ENCODE measurements around the gene HOXD8. TPM values are rescaled to one million over a fixed set of nuclear protein-coding genes. Genes with fewer than 3 reads are reported as not detected.

Gene HOXD8
- total RNA-seq, 1 experiment from 2014 or later = not detected

DNA sequence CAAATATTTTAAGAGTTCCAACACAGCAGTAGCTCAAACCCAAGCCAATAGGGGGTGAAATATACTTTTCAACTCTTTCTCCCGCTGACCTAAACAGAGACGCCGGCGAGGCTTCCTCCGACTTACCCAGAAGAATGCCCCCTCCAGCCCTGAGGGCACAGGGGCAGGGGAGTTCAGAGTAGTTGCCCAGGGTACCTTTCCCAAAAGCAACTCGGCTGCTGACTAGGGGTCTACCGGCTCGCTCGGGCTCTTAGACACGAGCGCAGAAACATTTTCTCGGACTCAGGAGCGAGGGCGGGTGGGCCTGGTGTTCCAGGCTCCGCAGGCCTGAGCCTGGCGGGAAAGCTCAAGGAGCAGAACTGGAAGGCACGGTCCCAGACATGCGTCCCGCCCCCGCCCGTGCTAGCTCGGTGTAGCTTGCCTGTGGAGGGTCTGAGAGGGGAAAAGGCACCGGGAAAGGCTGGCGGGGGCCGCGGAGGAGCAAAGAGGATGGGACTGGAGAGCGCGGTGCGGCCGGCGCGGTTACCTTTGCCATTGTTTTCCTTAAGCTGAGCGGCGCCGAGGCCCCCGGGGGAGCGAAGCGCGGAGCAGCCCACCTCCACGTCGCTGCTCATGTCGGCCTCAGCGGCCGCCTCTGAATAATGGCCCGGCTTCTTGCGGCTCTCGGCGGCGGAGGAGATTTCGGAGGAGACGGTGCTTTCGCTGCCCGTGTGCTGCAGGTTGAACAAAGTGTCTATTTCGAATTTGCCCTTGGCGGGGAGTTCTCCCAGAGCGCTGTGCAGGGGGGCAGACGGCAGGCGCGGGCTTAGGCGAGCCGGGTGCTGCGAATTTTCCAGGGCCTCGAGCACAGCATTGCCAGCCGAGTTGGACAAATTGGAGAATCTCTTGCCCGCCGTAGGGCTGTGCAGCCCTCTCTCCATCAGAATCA, 46.4 kb upstream of the HOXD8 start:
- H3K36me3 ChIP-seq (ENCODE audit: control insufficient read depth, insufficient read depth, low read length) = no peaks in the 10 kb centered on the region
- intact Hi-C loops (cut with micrococcal nuclease; ENCODE audit: unreplicated experiment) (loop anchor here (10.0 kb wide), 1 partner anchor 118 kb away; no protein-coding TSS in a partner anchor), in situ Hi-C loops (cut with HindIII; ENCODE audit: low pct_unique_long_range_greater_than_20kb, low sequenced_read_pairs) (no loop called here)
- peaks cover 6% of the 10 kb centered on the region for H3K4me1 ChIP-seq (ENCODE audit: control insufficient read depth, insufficient read depth, low read length)
- ATAC-seq = no peak
- DNase-seq (ENCODE audit: low read depth, low spot score) = no peak
- POLR2A ChIA-PET = no interaction called here
- H3K27me3 ChIP-seq (ENCODE audit: control insufficient read depth, insufficient read depth, low read length) = peaks cover 27% of the 10 kb centered on the region
- TF ChIP-seq POLR2AphosphoS5 (IDR thresholded peaks at IDR 0.05; ENCODE audit: low read depth, low read length) (no peak), TCF7L2 (IDR thresholded peaks at IDR 0.05; ENCODE audit: low read depth, low read length) (no peak), SIN3A (IDR thresholded peaks at IDR 0.05; ENCODE audit: borderline replicate concordance, insufficient read depth, low read depth, low read length) (no peak)
- TF ChIP-seq, protein P1, sequence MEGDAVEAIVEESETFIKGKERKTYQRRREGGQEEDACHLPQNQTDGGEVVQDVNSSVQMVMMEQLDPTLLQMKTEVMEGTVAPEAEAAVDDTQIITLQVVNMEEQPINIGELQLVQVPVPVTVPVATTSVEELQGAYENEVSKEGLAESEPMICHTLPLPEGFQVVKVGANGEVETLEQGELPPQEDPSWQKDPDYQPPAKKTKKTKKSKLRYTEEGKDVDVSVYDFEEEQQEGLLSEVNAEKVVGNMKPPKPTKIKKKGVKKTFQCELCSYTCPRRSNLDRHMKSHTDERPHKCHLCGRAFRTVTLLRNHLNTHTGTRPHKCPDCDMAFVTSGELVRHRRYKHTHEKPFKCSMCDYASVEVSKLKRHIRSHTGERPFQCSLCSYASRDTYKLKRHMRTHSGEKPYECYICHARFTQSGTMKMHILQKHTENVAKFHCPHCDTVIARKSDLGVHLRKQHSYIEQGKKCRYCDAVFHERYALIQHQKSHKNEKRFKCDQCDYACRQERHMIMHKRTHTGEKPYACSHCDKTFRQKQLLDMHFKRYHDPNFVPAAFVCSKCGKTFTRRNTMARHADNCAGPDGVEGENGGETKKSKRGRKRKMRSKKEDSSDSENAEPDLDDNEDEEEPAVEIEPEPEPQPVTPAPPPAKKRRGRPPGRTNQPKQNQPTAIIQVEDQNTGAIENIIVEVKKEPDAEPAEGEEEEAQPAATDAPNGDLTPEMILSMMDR (IDR thresholded peaks at IDR 0.05) = no peak
- TF ChIP-seq, protein P2, sequence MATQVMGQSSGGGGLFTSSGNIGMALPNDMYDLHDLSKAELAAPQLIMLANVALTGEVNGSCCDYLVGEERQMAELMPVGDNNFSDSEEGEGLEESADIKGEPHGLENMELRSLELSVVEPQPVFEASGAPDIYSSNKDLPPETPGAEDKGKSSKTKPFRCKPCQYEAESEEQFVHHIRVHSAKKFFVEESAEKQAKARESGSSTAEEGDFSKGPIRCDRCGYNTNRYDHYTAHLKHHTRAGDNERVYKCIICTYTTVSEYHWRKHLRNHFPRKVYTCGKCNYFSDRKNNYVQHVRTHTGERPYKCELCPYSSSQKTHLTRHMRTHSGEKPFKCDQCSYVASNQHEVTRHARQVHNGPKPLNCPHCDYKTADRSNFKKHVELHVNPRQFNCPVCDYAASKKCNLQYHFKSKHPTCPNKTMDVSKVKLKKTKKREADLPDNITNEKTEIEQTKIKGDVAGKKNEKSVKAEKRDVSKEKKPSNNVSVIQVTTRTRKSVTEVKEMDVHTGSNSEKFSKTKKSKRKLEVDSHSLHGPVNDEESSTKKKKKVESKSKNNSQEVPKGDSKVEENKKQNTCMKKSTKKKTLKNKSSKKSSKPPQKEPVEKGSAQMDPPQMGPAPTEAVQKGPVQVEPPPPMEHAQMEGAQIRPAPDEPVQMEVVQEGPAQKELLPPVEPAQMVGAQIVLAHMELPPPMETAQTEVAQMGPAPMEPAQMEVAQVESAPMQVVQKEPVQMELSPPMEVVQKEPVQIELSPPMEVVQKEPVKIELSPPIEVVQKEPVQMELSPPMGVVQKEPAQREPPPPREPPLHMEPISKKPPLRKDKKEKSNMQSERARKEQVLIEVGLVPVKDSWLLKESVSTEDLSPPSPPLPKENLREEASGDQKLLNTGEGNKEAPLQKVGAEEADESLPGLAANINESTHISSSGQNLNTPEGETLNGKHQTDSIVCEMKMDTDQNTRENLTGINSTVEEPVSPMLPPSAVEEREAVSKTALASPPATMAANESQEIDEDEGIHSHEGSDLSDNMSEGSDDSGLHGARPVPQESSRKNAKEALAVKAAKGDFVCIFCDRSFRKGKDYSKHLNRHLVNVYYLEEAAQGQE (IDR thresholded peaks at IDR 0.05; ENCODE audit: insufficient read depth in 1 of 2, low read depth in 2 of 2, low read length in 1 of 2) = no peak
- no TSS peak for BruUV-seq (replicated peaks)
- H3K9me3 ChIP-seq (ENCODE audit: control insufficient read depth, insufficient read depth, low read depth, low read length) = no peaks in the 10 kb centered on the region
- no peak overlapping the region for H3K4me3 ChIP-seq (ENCODE audit: low read depth in 2 of 2, low read length in 2 of 2)
- CTCF ChIA-PET = interaction anchor here (0.5 to 0.7 kb wide), 2 partner anchors 374 to 569 kb away, joined by 3 to 4 read pairs; no protein-coding TSS in a partner anchor
- no peak overlapping the region for H3K27ac ChIP-seq (ENCODE audit: low read length)

DNA sequence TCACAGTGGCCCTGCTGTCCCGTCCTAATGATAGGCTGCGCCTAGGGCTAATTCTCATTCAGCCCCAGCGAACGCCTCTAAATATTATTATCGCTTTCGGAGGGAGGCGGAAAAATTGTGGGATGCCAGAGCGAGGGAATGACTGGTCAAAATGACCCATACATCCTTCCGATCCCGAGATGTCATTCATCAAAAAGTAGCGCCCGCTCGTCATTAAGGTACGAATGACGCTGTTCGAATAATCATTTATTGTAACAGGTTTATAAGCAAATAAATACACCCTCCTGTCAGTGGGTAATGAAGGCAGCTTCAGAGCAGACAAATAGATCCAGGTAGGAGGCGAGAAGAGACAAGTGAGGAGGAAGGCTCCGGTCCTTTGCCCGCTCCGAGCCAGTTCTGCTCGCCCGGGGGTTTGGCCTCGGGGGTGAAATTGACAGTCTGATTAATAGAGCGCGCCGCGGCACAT, 45.7 kb upstream of the HOXD8 start, which contains the start of gene EVX2:
EVX2 (minus strand) TSS at position 167 of the 466 bp plus-strand sequence. CDS start 186 bp downstream, outside the sequence.
- peaks cover 9% of the 10 kb centered on the region for H3K4me1 ChIP-seq (ENCODE audit: control insufficient read depth, insufficient read depth, low read length)
- intact Hi-C loops (cut with micrococcal nuclease; ENCODE audit: unreplicated experiment) = loop anchor here (10.0 kb wide), 1 partner anchor 119 kb away; no protein-coding TSS in a partner anchor
- H3K36me3 ChIP-seq (ENCODE audit: control insufficient read depth, insufficient read depth, low read length) = no peaks in the 10 kb centered on the region
- in situ Hi-C loops (cut with HindIII; ENCODE audit: low pct_unique_long_range_greater_than_20kb, low sequenced_read_pairs) = no loop called here
- POLR2A ChIA-PET = no interaction called here
- no peaks in the 10 kb centered on the region for H3K9me3 ChIP-seq (ENCODE audit: control insufficient read depth, insufficient read depth, low read depth, low read length)
- no peak within 1 kb of the TSS for H3K27ac ChIP-seq (ENCODE audit: low read length)
- CTCF ChIA-PET = no interaction called here
- TF ChIP-seq TCF7L2 (IDR thresholded peaks at IDR 0.05; ENCODE audit: low read depth, low read length) (no peak), POLR2AphosphoS5 (IDR thresholded peaks at IDR 0.05; ENCODE audit: low read depth, low read length) (no peak), SIN3A (IDR thresholded peaks at IDR 0.05; ENCODE audit: borderline replicate concordance, insufficient read depth, low read depth, low read length) (no peak)
- TF ChIP-seq, protein P2 (IDR thresholded peaks at IDR 0.05; ENCODE audit: insufficient read depth in 1 of 2, low read depth in 2 of 2, low read length in 1 of 2) = no peak
- TF ChIP-seq, protein P1 (IDR thresholded peaks at IDR 0.05) = no peak
- ATAC-seq = no peak
- peak within 1 kb of the TSS in 1 of 2 experiments; percentile 48; a peak in 2 of 4 replicates for H3K4me3 ChIP-seq (ENCODE audit: low read depth in 2 of 2, low read length in 2 of 2)
- no peak for DNase-seq (ENCODE audit: low read depth, low spot score)
- peaks cover 25% of the 10 kb centered on the region for H3K27me3 ChIP-seq (ENCODE audit: control insufficient read depth, insufficient read depth, low read length)
- no TSS peak for BruUV-seq (replicated peaks)
